Measurements from ENCODE around the gene INTS3. TPM values are rescaled to one million over a fixed set of nuclear protein-coding genes. Genes with fewer than 3 reads are reported as not detected.
"Not testable (repeated sequence)": the region's sequence is repeated elsewhere in the genome, so short reads cannot be mapped to it uniquely, and the experiment has no call there.

The INTS3 gene
- total and polyA plus RNA-seq, 3 experiments from 2014 or later, result 11.9 to 61.1 (median 58.2) TPM

DNA sequence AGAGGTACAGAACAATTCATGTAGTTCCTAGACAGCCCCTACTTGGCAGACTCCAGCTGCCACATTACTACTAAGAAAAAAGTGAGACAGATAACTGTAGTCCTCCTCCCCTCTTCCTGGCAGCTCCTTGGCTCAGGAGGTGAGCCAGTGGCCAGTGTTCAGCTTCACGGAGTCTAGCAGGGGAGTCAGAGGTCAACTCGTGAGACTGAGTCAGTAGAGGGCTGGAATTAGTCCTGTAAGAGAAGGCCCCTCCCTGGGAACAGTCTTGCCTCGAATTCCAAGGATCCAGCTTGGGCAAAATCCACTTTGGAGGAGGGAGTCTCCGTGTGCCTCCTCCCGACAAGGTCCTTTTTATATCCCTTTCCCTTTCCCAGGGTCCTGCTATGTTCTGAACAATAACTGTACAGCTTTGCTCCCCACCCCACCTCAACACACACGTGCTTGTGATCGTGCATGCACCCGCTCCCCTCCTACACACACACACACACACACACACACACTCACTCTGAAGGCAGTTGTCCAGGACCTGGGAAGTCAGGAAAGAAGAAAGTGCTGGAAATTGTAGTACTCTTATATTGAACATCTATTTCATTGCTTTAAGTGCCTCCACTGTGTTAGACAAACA lies 24.8 kb downstream of the INTS3 start:
- ChIA-PET CTCF (interaction anchor here (2.2 kb wide), 1 partner anchor 10 kb away, joined by 8 read pairs; no protein-coding TSS in a partner anchor), POLR2A (no interaction called here)
- H3K27ac Mint-ChIP-seq, result peak overlapping the region in 1 of 8 donors; percentile 78

GRCh38 chr1:153754266-153754665 lies 26.4 kb downstream of the INTS3 start:
- H3K4me1 Mint-ChIP-seq, result peaks cover 4 to 5% (median 4%) of the 10 kb centered on the region in 3 donors
- H3K4me3 ChIP-seq (ENCODE audit: low read length), result no peak overlapping the region
- peaks cover 56% of the 10 kb centered on the region for H3K36me3 ChIP-seq (ENCODE audit: insufficient read depth, low read length)
- no peak overlapping the region for H3K27ac ChIP-seq (ENCODE audit: low read depth, low read length)
- no peaks in the 10 kb centered on the region for H3K4me1 ChIP-seq (ENCODE audit: insufficient read depth, low read length)
- H3K36me3 Mint-ChIP-seq, result peaks cover 11 to 85% (median 29%) of the 10 kb centered on the region in 3 donors
- ChIA-PET CTCF (interaction anchor here (0.6 to 1.3 kb wide), 2 partner anchors 233 to 260 kb away, joined by 3 to 4 read pairs; partner anchors contain the start of gene RAB13), POLR2A (no interaction called here)
- H3K9me3 ChIP-seq (ENCODE audit: low read length), result no peaks in the 10 kb centered on the region
- no peak overlapping the region for H3K4me3 Mint-ChIP-seq
- H3K27me3 Mint-ChIP-seq, result no peaks in the 10 kb centered on the region
- H3K27me3 ChIP-seq (ENCODE audit: insufficient read depth, low read length, poor library complexity, severe bottlenecking), result no peaks in the 10 kb centered on the region
- DNase-seq, result no peak
- no peaks in the 10 kb centered on the region for H3K9me3 Mint-ChIP-seq
- no peak overlapping the region for H3K27ac Mint-ChIP-seq

More for the DNA sequence above, 24.8 kb downstream of the INTS3 start:
- no peaks in the 10 kb centered on the region for H3K9me3 Mint-ChIP-seq
- H3K4me1 ChIP-seq (ENCODE audit: insufficient read depth, low read length), result no peaks in the 10 kb centered on the region
- H3K9me3 ChIP-seq (ENCODE audit: low read length), result no peaks in the 10 kb centered on the region
- peaks cover 4 to 6% (median 5%) of the 10 kb centered on the region in 3 donors for H3K4me1 Mint-ChIP-seq
- H3K27me3 ChIP-seq (ENCODE audit: insufficient read depth, low read length, poor library complexity, severe bottlenecking), result no peaks in the 10 kb centered on the region
- H3K36me3 ChIP-seq (ENCODE audit: insufficient read depth, low read length), result peaks cover 67% of the 10 kb centered on the region
- H3K4me3 ChIP-seq (ENCODE audit: low read length), result no peak overlapping the region
- no peaks in the 10 kb centered on the region for H3K27me3 Mint-ChIP-seq
- no peak overlapping the region for H3K4me3 Mint-ChIP-seq
- no peak overlapping the region for H3K27ac ChIP-seq (ENCODE audit: low read depth, low read length)
- no peak for DNase-seq
- peaks cover 12 to 85% (median 32%) of the 10 kb centered on the region in 3 donors for H3K36me3 Mint-ChIP-seq

- no peak for DNase-seq
- no peaks in the 10 kb centered on the region for H3K27me3 Mint-ChIP-seq
- ChIA-PET CTCF (no interaction called here), POLR2A (no interaction called here)
- no peak overlapping the region for H3K4me3 ChIP-seq (ENCODE audit: low read length)
- peaks cover 37% of the 10 kb centered on the region for H3K36me3 ChIP-seq (ENCODE audit: insufficient read depth, low read length)
- H3K9me3 ChIP-seq (ENCODE audit: low read length), result no peaks in the 10 kb centered on the region
- no peaks in the 10 kb centered on the region for H3K9me3 Mint-ChIP-seq
- no peaks in the 10 kb centered on the region for H3K4me1 Mint-ChIP-seq
- H3K27me3 ChIP-seq (ENCODE audit: insufficient read depth, low read length, poor library complexity, severe bottlenecking), result no peaks in the 10 kb centered on the region
- H3K36me3 Mint-ChIP-seq, result peaks cover 0 to 84% (median 14%) of the 10 kb centered on the region in 3 donors
- H3K27ac ChIP-seq (ENCODE audit: low read depth, low read length), result no peak overlapping the region
- H3K4me1 ChIP-seq (ENCODE audit: insufficient read depth, low read length), result no peaks in the 10 kb centered on the region
- peak overlapping the region in 2 of 8 donors; percentile 52 to 79 for H3K27ac Mint-ChIP-seq
- H3K4me3 Mint-ChIP-seq, result no peak overlapping the region
Measured at GRCh38 chr1:153760440-153760839, 32.6 kb downstream of the INTS3 start.

GRCh38 chr1:153763365-153764225 lies 35.7 kb downstream of the INTS3 start:
- Mint-ChIP-seq H3K27me3 (no peaks in the 10 kb centered on the region), H3K4me1 (no peaks in the 10 kb centered on the region), H3K4me3 (no peak overlapping the region), H3K27ac (peak overlapping the region in 3 of 8 donors; percentile 21 to 92 (median 45)), H3K9me3 (no peaks in the 10 kb centered on the region), H3K36me3 (peaks cover 0 to 87% (median 13%) of the 10 kb centered on the region in 3 donors)
- no peak overlapping the region for H3K27ac ChIP-seq (ENCODE audit: low read depth, low read length)
- DNase-seq, result no peak
- H3K27me3 ChIP-seq (ENCODE audit: insufficient read depth, low read length, poor library complexity, severe bottlenecking), result no peaks in the 10 kb centered on the region
- no peaks in the 10 kb centered on the region for H3K4me1 ChIP-seq (ENCODE audit: insufficient read depth, low read length)
- H3K4me3 ChIP-seq (ENCODE audit: low read length), result no peak overlapping the region
- H3K36me3 ChIP-seq (ENCODE audit: insufficient read depth, low read length), result peaks cover 42% of the 10 kb centered on the region
- ChIA-PET CTCF (no interaction called here), POLR2A (interaction anchor here (1.0 kb wide), 1 partner anchor 9 kb away, joined by 3 read pairs; no protein-coding TSS in a partner anchor)
- H3K9me3 ChIP-seq (ENCODE audit: low read length), result no peaks in the 10 kb centered on the region

GRCh38 chr1:153764310-153764709 lies 36.5 kb downstream of the INTS3 start:
- H3K4me1 ChIP-seq (ENCODE audit: insufficient read depth, low read length), result no peaks in the 10 kb centered on the region
- H3K4me3 Mint-ChIP-seq, result no peak overlapping the region
- H3K27me3 Mint-ChIP-seq, result no peaks in the 10 kb centered on the region
- no peak overlapping the region for H3K27ac ChIP-seq (ENCODE audit: low read depth, low read length)
- H3K27me3 ChIP-seq (ENCODE audit: insufficient read depth, low read length, poor library complexity, severe bottlenecking), result no peaks in the 10 kb centered on the region
- DNase-seq, result no peak
- no peaks in the 10 kb centered on the region for H3K9me3 ChIP-seq (ENCODE audit: low read length)
- POLR2A ChIA-PET, result interaction anchor here (1.0 kb wide), 1 partner anchor 8 kb away, joined by 3 read pairs; no protein-coding TSS in a partner anchor
- CTCF ChIA-PET, result no interaction called here
- H3K36me3 ChIP-seq (ENCODE audit: insufficient read depth, low read length), result peaks cover 46% of the 10 kb centered on the region
- H3K4me3 ChIP-seq (ENCODE audit: low read length), result no peak overlapping the region
- no peaks in the 10 kb centered on the region for H3K4me1 Mint-ChIP-seq
- no peaks in the 10 kb centered on the region for H3K9me3 Mint-ChIP-seq
- H3K27ac Mint-ChIP-seq, result peak overlapping the region in 1 of 8 donors; percentile 81
- H3K36me3 Mint-ChIP-seq, result peaks cover 0 to 88% (median 13%) of the 10 kb centered on the region in 3 donors

DNA sequence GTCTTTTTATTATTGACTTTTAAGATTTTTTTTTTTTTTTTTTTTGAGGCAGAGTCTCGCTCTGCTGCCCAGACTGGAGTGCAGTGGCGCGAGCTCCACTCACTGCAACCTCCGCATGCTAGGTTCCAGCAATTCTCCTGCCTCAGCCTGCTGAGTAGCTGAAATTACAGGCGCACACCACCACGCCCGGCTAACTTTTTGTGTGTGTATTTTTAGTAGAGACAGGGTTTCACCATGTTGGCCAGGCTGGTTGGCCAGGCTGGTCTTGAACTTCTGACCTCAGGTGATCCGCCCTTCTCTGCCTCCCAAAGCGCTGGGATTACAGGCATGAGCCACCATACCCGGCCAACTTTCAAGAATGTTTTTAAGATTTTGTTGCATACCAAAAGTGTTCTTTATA lies 38.8 kb downstream of the INTS3 start:
- H3K4me1 Mint-ChIP-seq; H3K4me3 ChIP-seq (ENCODE audit: low read length); DNase-seq; H3K27me3 ChIP-seq (ENCODE audit: insufficient read depth, low read length, poor library complexity, severe bottlenecking); H3K9me3 ChIP-seq (ENCODE audit: low read length); H3K27ac ChIP-seq (ENCODE audit: low read depth, low read length); H3K27me3 Mint-ChIP-seq; H3K4me1 ChIP-seq (ENCODE audit: insufficient read depth, low read length); H3K9me3 Mint-ChIP-seq; H3K27ac Mint-ChIP-seq; H3K4me3 Mint-ChIP-seq: not testable (repeated sequence)
- POLR2A ChIA-PET, result interaction anchor here (0.7 kb wide), 1 partner anchor 19 kb away, joined by 5 read pairs; no protein-coding TSS in a partner anchor
- CTCF ChIA-PET, result interaction anchor here (0.6 to 1.0 kb wide), 2 partner anchors 44 to 227 kb away, joined by 3 read pairs; no protein-coding TSS in a partner anchor
- peaks cover 37% of the 10 kb centered on the region for H3K36me3 ChIP-seq (ENCODE audit: insufficient read depth, low read length)
- H3K36me3 Mint-ChIP-seq, result peaks cover 0 to 84% (median 14%) of the 10 kb centered on the region in 3 donors

DNA sequence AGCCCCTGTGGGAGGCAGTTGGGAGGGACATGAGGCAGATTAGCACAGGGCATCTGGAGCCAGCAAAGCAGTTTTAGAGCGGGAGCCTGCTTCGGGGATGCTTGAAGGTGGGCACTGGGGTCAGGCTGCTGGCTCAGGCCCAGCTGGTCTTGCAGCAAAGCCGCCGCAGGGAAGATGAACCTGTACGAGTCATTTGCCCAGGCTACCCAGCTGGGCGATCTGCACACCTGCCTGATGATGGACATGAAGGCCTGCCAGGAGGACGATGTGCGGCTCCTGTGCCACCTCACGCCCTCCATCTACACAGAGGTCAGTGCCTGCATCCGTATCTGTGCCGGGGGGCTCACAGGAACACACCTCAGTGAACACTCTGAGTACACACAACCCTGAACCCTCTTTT lies 39.7 kb downstream of the INTS3 start:
- H3K36me3 ChIP-seq (ENCODE audit: insufficient read depth, low read length), result peaks cover 33% of the 10 kb centered on the region
- Mint-ChIP-seq H3K27me3 (no peaks in the 10 kb centered on the region), H3K9me3 (no peaks in the 10 kb centered on the region), H3K27ac (peak overlapping the region in 1 of 8 donors; percentile 21), H3K36me3 (peaks cover 0 to 81% (median 12%) of the 10 kb centered on the region in 3 donors), H3K4me3 (no peak overlapping the region), H3K4me1 (no peaks in the 10 kb centered on the region)
- H3K27me3 ChIP-seq (ENCODE audit: insufficient read depth, low read length, poor library complexity, severe bottlenecking), result no peaks in the 10 kb centered on the region
- ChIA-PET CTCF (interaction anchor here (0.5 to 1.0 kb wide), 2 partner anchors 45 to 178 kb away, joined by 3 read pairs; no protein-coding TSS in a partner anchor), POLR2A (no interaction called here)
- no peaks in the 10 kb centered on the region for H3K4me1 ChIP-seq (ENCODE audit: insufficient read depth, low read length)
- H3K4me3 ChIP-seq (ENCODE audit: low read length), result no peak overlapping the region
- no peak overlapping the region for H3K27ac ChIP-seq (ENCODE audit: low read depth, low read length)
- no peak for DNase-seq
- no peaks in the 10 kb centered on the region for H3K9me3 ChIP-seq (ENCODE audit: low read length)
